Breast epithelium (tissue), 4 donors: ENCODE data around the gene SPRYD7. TPM values are rescaled to one million over a fixed set of nuclear protein-coding genes. Genes with fewer than 3 reads are reported as not detected.

Source experiments
- DNase-seq, 2 donors: peaks; one replicate each; pipeline ENCODE4 v3.0.0-alpha.2; 2019; ENCODE audit warnings: low spot score in 2 of 2
- H3K27ac ChIP-seq, 2 donors: fragments of 200-600 bp; sonication (generic) in 1 of 2; one replicate each; pipeline ENCODE4 v1.5.1; 2016 to 2019; ENCODE audit warnings: mild to moderate bottlenecking in 1 of 2
- H3K27me3 ChIP-seq, 2 donors: fragments of 200-600 bp; sonication (generic) in 1 of 2; one replicate each; pipeline versions ENCODE4 v1.5.1 to v1.6.0; 2017 to 2019; ENCODE audit warnings: control low read depth in 1 of 2, mild to moderate bottlenecking in 1 of 2
- H3K36me3 ChIP-seq: fragments of 200-600 bp; one replicate; pipeline ENCODE4 v1.5.1; 2019
- H3K4me1 ChIP-seq, 2 donors: fragments of 200-600 bp; sonication (generic); one replicate each; pipeline ENCODE4 v1.5.1; 2016 to 2019; ENCODE audit warnings: control low read depth in 1 of 2
- H3K4me3 ChIP-seq, 3 donors: fragments of 200-600 bp; sonication (generic); 1 replicate in 2 of 3; 2 replicates in 1 of 3; pipeline ENCODE4 v1.5.1; 2016 to 2019; ENCODE audit warnings: mild to moderate bottlenecking in 3 of 3, moderate library complexity in 2 of 3
- H3K9me3 ChIP-seq, 2 donors: fragments of 200-600 bp; sonication (generic) in 1 of 2; one replicate each; pipeline ENCODE4 v1.5.1; 2016 to 2019; ENCODE audit warnings: control low read depth in 1 of 2
- POLR2A ChIP-seq: fragments of 450-650 bp; IDR thresholded peaks from one replicate; pipeline ENCODE4 v1.6.1; 2016; ENCODE audit warnings: antibody characterized with exemption, mild to moderate bottlenecking, moderate library complexity
- POLR2AphosphoS5 ChIP-seq, 3 donors: sonication (generic); formaldehyde crosslinking; IDR thresholded peaks; one replicate each; pipeline ENCODE4 v1.6.1; 2017; ENCODE audit warnings: antibody characterized with exemption in 3 of 3
- intact Hi-C: fragments of 100-400 bp; cut with DNase I; formaldehyde crosslinking; loops from one replicate; pipeline ENCODE4 v1.15.1; 2023; ENCODE audit warnings: low total_unique reads
- total RNA-seq, 3 donors: library from RNA; depleted of rRNA; stranded (reverse); fragments of >200 nt; gene quantifications; one replicate each; pipeline ENCODE4 v1.1.0, GENCODE V29; 2016
- TF ChIP-seq, protein P1 (sequence below), 3 donors: fragments of 450-650 bp; IDR thresholded peaks; one replicate each; pipeline ENCODE4 v1.5.1; 2016 to 2017; ENCODE audit warnings: antibody characterized with exemption in 3 of 3, mild to moderate bottlenecking in 3 of 3, moderate library complexity in 3 of 3

SPRYD7 gene
- total RNA-seq, 3 donors from 2014 or later: 3.0 to 6.1 (median 3.9) TPM

DNA sequence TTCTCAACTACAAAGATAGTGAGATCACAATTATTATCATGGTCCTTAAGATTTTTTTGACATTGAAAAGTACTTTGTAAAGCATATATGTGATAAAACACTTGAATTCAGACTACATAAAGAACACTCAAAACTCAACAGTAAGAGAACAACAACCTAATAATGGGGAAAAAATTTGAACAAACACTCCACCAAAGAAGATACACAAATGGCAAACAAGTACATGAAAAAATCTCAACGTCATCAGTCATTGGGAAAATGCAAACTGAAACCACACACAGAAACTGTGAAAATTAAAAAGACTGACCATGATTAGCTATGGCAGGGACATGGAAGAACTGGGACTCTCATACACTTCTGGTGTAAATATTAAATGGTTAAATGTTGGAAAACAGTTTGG, 70.9 kb downstream of the SPRYD7 start:
- TF ChIP-seq POLR2AphosphoS5 (IDR thresholded peaks at IDR 0.05): no peak
- TF ChIP-seq, protein P1, sequence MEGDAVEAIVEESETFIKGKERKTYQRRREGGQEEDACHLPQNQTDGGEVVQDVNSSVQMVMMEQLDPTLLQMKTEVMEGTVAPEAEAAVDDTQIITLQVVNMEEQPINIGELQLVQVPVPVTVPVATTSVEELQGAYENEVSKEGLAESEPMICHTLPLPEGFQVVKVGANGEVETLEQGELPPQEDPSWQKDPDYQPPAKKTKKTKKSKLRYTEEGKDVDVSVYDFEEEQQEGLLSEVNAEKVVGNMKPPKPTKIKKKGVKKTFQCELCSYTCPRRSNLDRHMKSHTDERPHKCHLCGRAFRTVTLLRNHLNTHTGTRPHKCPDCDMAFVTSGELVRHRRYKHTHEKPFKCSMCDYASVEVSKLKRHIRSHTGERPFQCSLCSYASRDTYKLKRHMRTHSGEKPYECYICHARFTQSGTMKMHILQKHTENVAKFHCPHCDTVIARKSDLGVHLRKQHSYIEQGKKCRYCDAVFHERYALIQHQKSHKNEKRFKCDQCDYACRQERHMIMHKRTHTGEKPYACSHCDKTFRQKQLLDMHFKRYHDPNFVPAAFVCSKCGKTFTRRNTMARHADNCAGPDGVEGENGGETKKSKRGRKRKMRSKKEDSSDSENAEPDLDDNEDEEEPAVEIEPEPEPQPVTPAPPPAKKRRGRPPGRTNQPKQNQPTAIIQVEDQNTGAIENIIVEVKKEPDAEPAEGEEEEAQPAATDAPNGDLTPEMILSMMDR (IDR thresholded peaks at IDR 0.05): no peak
- TF ChIP-seq POLR2A: no peak
- Histone ChIP-seq H3K27ac (no peak overlapping the region), H3K4me3 (no peak overlapping the region), H3K27me3 (no peaks in the 10 kb centered on the region), H3K9me3 (no peaks in the 10 kb centered on the region), H3K36me3 (no peaks in the 10 kb centered on the region), H3K4me1 (no peaks in the 10 kb centered on the region)
- intact Hi-C loops: no loop called here
- no peak for DNase-seq

- DNase-seq: no peak
- TF ChIP-seq, protein P1 (IDR thresholded peaks at IDR 0.05): no peak
- no peaks in the 10 kb centered on the region for H3K27me3 ChIP-seq
- no peak overlapping the region for H3K4me3 ChIP-seq
- H3K4me1 ChIP-seq: no peaks in the 10 kb centered on the region
- H3K36me3 ChIP-seq: no peaks in the 10 kb centered on the region
- intact Hi-C loops: no loop called here
- H3K27ac ChIP-seq: no peak overlapping the region
- H3K9me3 ChIP-seq: no peaks in the 10 kb centered on the region
Measured at GRCh38 chr13:49864509-49864908, 71.6 kb downstream of the SPRYD7 start.

Other genes with a start within 250 kb of the SPRYD7 start
- 100 to 1,000 TPM in 1 of 3 donors, 10 to 100 TPM in 2; 33.3 to 104 (median 80.1) TPM for gene EBPL, start 244.9 kb downstream of the SPRYD7 start, total RNA-seq
- 10 to 100 TPM; 25.6 to 35.5 (median 25.8) TPM for gene KPNA3, start 143.7 kb downstream of the SPRYD7 start, total RNA-seq
- gene TRIM13, start 60.7 kb upstream of the SPRYD7 start, total RNA-seq: 10 to 100 TPM; 16.0 to 28.8 (median 22.9) TPM
- 1 to 10 TPM; 1.6 to 2.6 (median 1.8) TPM for gene KCNRG, start 79.1 kb upstream of the SPRYD7 start, total RNA-seq